Globus pallidus (tissue), 1 donor: ENCODE data around the gene XRCC3.

Experiments
- DNase-seq: peaks from one replicate; pipeline ENCODE4 v3.0.0-alpha.2; 2015; ENCODE audit warnings: low spot score

XRCC3 gene

GRCh38 chr14:103726474-103726873 is 11.2 kb upstream of the XRCC3 start:
- DNase-seq, result no peak

GRCh38 chr14:103725739-103726395 is 10.6 kb upstream of the XRCC3 start:
- DNase-seq, result no peak

- no peak for DNase-seq
Observed at GRCh38 chr14:103725001-103725682, 9.9 kb upstream of the XRCC3 start.

GRCh38 chr14:103724116-103724515 is 8.9 kb upstream of the XRCC3 start:
- DNase-seq, result no peak

GRCh38 chr14:103723748-103724081 is 8.5 kb upstream of the XRCC3 start:
- DNase-seq, result no peak

GRCh38 chr14:103721334-103722120 is 6.3 kb upstream of the XRCC3 start:
- DNase-seq, result no peak

GRCh38 chr14:103719751-103720150 is 4.5 kb upstream of the XRCC3 start:
- no peak for DNase-seq

- no peak for DNase-seq
Observed at GRCh38 chr14:103718572-103718971, 3.3 kb upstream of the XRCC3 start.

- DNase-seq, result no peak
Observed at GRCh38 chr14:103716899-103717411, 1.7 kb upstream of the XRCC3 start.

- DNase-seq, result no peak
Observed at GRCh38 chr14:103716091-103716801, 995 bp upstream of the XRCC3 start.

GRCh38 chr14:103714063-103714724 is 1.1 kb downstream of the XRCC3 start:
- no peak for DNase-seq

GRCh38 chr14:103713304-103714062 is 1.8 kb downstream of the XRCC3 start:
- no peak for DNase-seq

GRCh38 chr14:103712633-103713247 is 2.5 kb downstream of the XRCC3 start:
- DNase-seq, result no peak

- DNase-seq, result peak; percentile 52
Observed at GRCh38 chr14:103711516-103712431, 3.5 kb downstream of the XRCC3 start.

- no peak for DNase-seq
Observed at GRCh38 chr14:103710771-103711377, 4.4 kb downstream of the XRCC3 start.

GRCh38 chr14:103709814-103710213 is 5.4 kb downstream of the XRCC3 start:
- DNase-seq, result no peak

- DNase-seq, result peak; percentile 47
Observed at GRCh38 chr14:103708750-103709187, 6.5 kb downstream of the XRCC3 start.

GRCh38 chr14:103707329-103708263 is 7.7 kb downstream of the XRCC3 start:
- no peak for DNase-seq
